Measurements from ENCODE around the gene RUNX2. TPM values are rescaled to one million over a fixed set of nuclear protein-coding genes. Genes with fewer than 3 reads are reported as not detected.

Gene RUNX2
- total RNA-seq, 2 experiments from 2014 or later = 33.4 to 34.9 TPM

GRCh38 chr6:45705137-45705855, 377.2 kb downstream of the RUNX2 start:
- H3K27ac Mint-ChIP-seq = no peak overlapping the region
- POLR2A ChIA-PET = interaction anchor here (1.0 to 1.1 kb wide), 3 partner anchors 79 to 328 kb away, joined by 3 to 6 read pairs (median 4); partner anchors contain the start of gene SUPT3H
- no peaks in the 10 kb centered on the region for H3K9me3 Mint-ChIP-seq
- intact Hi-C loops (cut with micrococcal nuclease) = no loop called here
- H3K36me3 Mint-ChIP-seq = no peaks in the 10 kb centered on the region
- CTCF ChIA-PET = interaction anchor here (0.8 to 2.3 kb wide), 4 partner anchors 9 to 327 kb away, joined by 3 to 6 read pairs (median 4); partner anchors contain the start of gene SUPT3H
- H3K4me3 Mint-ChIP-seq = no peak overlapping the region
- no peaks in the 10 kb centered on the region for H3K27me3 Mint-ChIP-seq
- DNase-seq = no peak
- peaks cover 31% of the 10 kb centered on the region for H3K4me1 Mint-ChIP-seq (ENCODE audit: low read depth)

GRCh38 chr6:45706319-45706718, 378.2 kb downstream of the RUNX2 start:
- intact Hi-C loops (cut with micrococcal nuclease) = no loop called here
- peaks cover 41% of the 10 kb centered on the region for H3K4me1 Mint-ChIP-seq (ENCODE audit: low read depth)
- no peaks in the 10 kb centered on the region for H3K9me3 Mint-ChIP-seq
- H3K4me3 Mint-ChIP-seq = no peak overlapping the region
- H3K36me3 Mint-ChIP-seq = no peaks in the 10 kb centered on the region
- ChIA-PET POLR2A (interaction anchor here (0.7 to 1.4 kb wide), 3 partner anchors 31 to 217 kb away, joined by 4 read pairs; no protein-coding TSS in a partner anchor), CTCF (interaction anchor here (0.8 to 1.2 kb wide), 2 partner anchors 8 to 328 kb away, joined by 3 read pairs; partner anchors contain the start of gene SUPT3H)
- no peak overlapping the region for H3K27ac Mint-ChIP-seq
- DNase-seq = peak; percentile 54
- no peaks in the 10 kb centered on the region for H3K27me3 Mint-ChIP-seq

DNA sequence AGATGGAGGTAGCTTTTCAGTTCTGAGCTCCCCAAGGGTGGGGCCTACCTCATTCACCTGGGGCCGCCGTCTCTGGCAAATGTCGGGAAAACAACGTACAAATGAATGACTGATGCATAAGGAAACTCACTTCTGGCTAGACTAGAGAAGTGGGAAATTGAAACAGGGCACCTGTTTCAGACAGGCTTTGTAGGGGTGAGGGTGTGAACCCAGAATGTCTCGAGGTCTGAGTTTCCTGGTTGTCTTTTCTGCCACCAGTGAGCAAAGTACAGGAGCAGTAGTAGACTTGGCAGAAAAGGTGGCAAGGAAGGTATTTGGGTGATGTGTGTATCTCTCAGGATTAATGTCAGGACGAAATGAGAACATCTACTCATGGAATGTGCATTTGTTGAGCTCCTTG, 379.0 kb downstream of the RUNX2 start:
- DNase-seq = peak; percentile 28
- intact Hi-C loops (cut with micrococcal nuclease) = no loop called here
- Mint-ChIP-seq H3K27me3 (no peaks in the 10 kb centered on the region), H3K4me1 (ENCODE audit: low read depth) (peaks cover 45% of the 10 kb centered on the region), H3K9me3 (no peaks in the 10 kb centered on the region), H3K27ac (no peak overlapping the region), H3K36me3 (no peaks in the 10 kb centered on the region), H3K4me3 (no peak overlapping the region)
- ChIA-PET CTCF (no interaction called here), POLR2A (interaction anchor here (0.7 to 1.4 kb wide), 3 partner anchors 31 to 216 kb away, joined by 4 read pairs; no protein-coding TSS in a partner anchor)

- Mint-ChIP-seq H3K27me3 (no peaks in the 10 kb centered on the region), H3K4me1 (ENCODE audit: low read depth) (peaks cover 46% of the 10 kb centered on the region), H3K36me3 (no peaks in the 10 kb centered on the region), H3K4me3 (no peak overlapping the region), H3K9me3 (no peaks in the 10 kb centered on the region), H3K27ac (no peak overlapping the region)
- intact Hi-C loops (cut with micrococcal nuclease) = loop anchor here (1.0 to 10.0 kb wide), 22 partner anchors 28 to 1067 kb away; no protein-coding TSS in a partner anchor
- DNase-seq = peak; percentile 52
- ChIA-PET CTCF (interaction anchor here (0.6 kb wide), 1 partner anchor 28 kb away, joined by 3 read pairs; no protein-coding TSS in a partner anchor), POLR2A (interaction anchor here (0.6 to 2.9 kb wide), 2 partner anchors 99 to 213 kb away, joined by 3 to 17 read pairs; no protein-coding TSS in a partner anchor)
These were observed 381.7 kb downstream of the RUNX2 start for GRCh38 chr6:45709781-45710220.

DNA sequence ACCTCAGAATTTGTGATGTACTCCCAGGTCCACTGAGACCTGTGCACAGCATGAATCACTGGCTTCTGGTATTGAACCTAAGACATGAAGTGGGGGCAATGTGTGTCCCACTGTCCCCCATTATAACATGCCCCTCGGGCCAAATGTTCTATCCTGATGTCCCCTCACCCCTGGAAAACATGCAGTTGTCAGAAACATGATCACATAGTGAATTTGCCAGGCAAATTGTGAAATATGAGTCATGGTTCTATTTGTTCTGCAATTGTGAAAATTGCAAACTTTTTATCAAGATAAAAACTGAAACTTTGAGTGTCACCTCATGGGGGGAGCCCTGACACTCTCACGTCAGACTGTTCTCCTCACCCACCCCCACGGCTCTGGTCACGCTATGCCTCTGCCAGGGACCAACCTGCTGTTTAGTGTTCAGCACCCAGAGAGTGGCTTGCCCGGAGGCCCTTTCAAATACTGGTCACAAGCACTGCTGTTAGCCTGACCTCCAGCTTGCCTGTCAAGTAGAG, 382.2 kb downstream of the RUNX2 start:
- no peaks in the 10 kb centered on the region for H3K9me3 Mint-ChIP-seq
- H3K4me3 Mint-ChIP-seq = no peak overlapping the region
- DNase-seq = peak; percentile 95
- intact Hi-C loops (cut with micrococcal nuclease) = loop anchor here (1.0 to 10.0 kb wide), 21 partner anchors 27 to 1068 kb away; no protein-coding TSS in a partner anchor
- peaks cover 52% of the 10 kb centered on the region for H3K4me1 Mint-ChIP-seq (ENCODE audit: low read depth)
- no peaks in the 10 kb centered on the region for H3K36me3 Mint-ChIP-seq
- no peak overlapping the region for H3K27ac Mint-ChIP-seq
- ChIA-PET POLR2A (interaction anchor here (0.6 to 2.9 kb wide), 9 partner anchors 27 to 288 kb away, joined by 3 to 17 read pairs (median 5); no protein-coding TSS in a partner anchor), CTCF (interaction anchor here (0.6 to 2.4 kb wide), 3 partner anchors 27 to 212 kb away, joined by 3 to 6 read pairs (median 5); no protein-coding TSS in a partner anchor)
- H3K27me3 Mint-ChIP-seq = no peaks in the 10 kb centered on the region

DNA sequence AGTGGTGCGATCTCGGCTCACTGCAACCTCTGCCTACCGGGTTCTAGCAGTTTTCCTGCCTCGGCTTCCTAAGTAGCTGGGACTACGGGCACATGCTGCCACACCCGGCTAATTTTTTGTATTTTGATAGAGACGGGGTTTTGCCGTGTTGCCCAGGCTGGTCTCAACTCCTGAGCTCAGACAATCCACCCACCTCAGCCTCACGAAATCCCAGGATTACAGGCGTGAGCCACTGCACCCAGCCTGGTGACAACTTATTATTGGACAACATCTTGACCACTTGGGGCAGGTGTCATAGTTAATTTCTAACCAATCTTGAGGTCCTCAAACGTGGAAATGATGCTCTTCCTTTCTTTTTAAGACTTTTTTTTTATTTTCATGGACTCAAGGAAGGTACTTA, 383.9 kb downstream of the RUNX2 start:
- POLR2A ChIA-PET = interaction anchor here (1.5 to 2.9 kb wide), 3 partner anchors 89 to 290 kb away, joined by 5 to 17 read pairs (median 13); no protein-coding TSS in a partner anchor
- Mint-ChIP-seq H3K4me1 (ENCODE audit: low read depth) (peaks cover 65% of the 10 kb centered on the region), H3K4me3 (no peak overlapping the region), H3K9me3 (no peaks in the 10 kb centered on the region), H3K36me3 (no peaks in the 10 kb centered on the region), H3K27ac (peak overlapping the region; percentile 79), H3K27me3 (no peaks in the 10 kb centered on the region)
- intact Hi-C loops (cut with micrococcal nuclease) = loop anchor here (5.0 to 10.0 kb wide), 3 partner anchors 417 to 777 kb away; no protein-coding TSS in a partner anchor
- CTCF ChIA-PET = interaction anchor here (0.8 to 2.4 kb wide), 4 partner anchors 210 to 292 kb away, joined by 3 to 6 read pairs (median 3); no protein-coding TSS in a partner anchor
- DNase-seq = no peak

- Mint-ChIP-seq H3K4me1 (ENCODE audit: low read depth) (peaks cover 72% of the 10 kb centered on the region), H3K36me3 (no peaks in the 10 kb centered on the region), H3K9me3 (no peaks in the 10 kb centered on the region), H3K27ac (peak overlapping the region; percentile 79), H3K27me3 (no peaks in the 10 kb centered on the region), H3K4me3 (no peak overlapping the region)
- intact Hi-C loops (cut with micrococcal nuclease) = loop anchor here (5.0 to 10.0 kb wide), 3 partner anchors 418 to 778 kb away; no protein-coding TSS in a partner anchor
- ChIA-PET CTCF (interaction anchor here (1.6 kb wide), 1 partner anchor 293 kb away, joined by 3 read pairs; no protein-coding TSS in a partner anchor), POLR2A (no interaction called here)
- no peak for DNase-seq
These were observed 384.7 kb downstream of the RUNX2 start for GRCh38 chr6:45712786-45713185.

Other genes with a start within 250 kb of the RUNX2 start
- gene SUPT3H, start 49.6 kb downstream of the RUNX2 start, total RNA-seq = 10 to 100 TPM; 17.4 to 18.2 TPM